Tibial nerve (tissue), 4 donors: ENCODE measurements around the gene COL4A1. TPM values are rescaled to one million over a fixed set of nuclear protein-coding genes. Genes with fewer than 3 reads are reported as not detected.

ENCODE experiments used
- DNase-seq, 2 donors: peaks; one replicate each; pipeline ENCODE4 v3.0.0-alpha.2; 2019; ENCODE audit warnings: low spot score in 2 of 2
- H3K27ac ChIP-seq, 4 donors: fragments of 200-600 bp; sonication (generic) in 3 of 4; one replicate each; pipeline ENCODE4 v1.5.1; 2017 to 2019; ENCODE audit warnings: mild to moderate bottlenecking in 1 of 4
- H3K27me3 ChIP-seq, 2 donors: fragments of 200-600 bp; sonication (generic) in 1 of 2; one replicate each; pipeline versions ENCODE4 v1.5.1 to v1.6.0; 2017 to 2019
- H3K36me3 ChIP-seq, 3 donors: fragments of 200-600 bp; sonication (generic); one replicate each; pipeline ENCODE4 v1.5.1; 2018 to 2019
- H3K4me1 ChIP-seq, 4 donors: fragments of 200-600 bp; sonication (generic) in 3 of 4; one replicate each; pipeline ENCODE4 v1.5.1; 2017 to 2019
- H3K4me3 ChIP-seq, 4 donors: fragments of 200-600 bp; sonication (generic) in 3 of 4; one replicate each; pipeline ENCODE4 v1.5.1; 2017 to 2019; ENCODE audit warnings: mild to moderate bottlenecking in 1 of 4, moderate library complexity in 1 of 4
- H3K9me3 ChIP-seq, 4 donors: fragments of 200-600 bp; sonication (generic) in 3 of 4; one replicate each; pipeline ENCODE4 v1.5.1; 2017 to 2019
- EP300 ChIP-seq, 2 donors: sonication (generic); formaldehyde crosslinking; IDR thresholded peaks; one replicate each; pipeline ENCODE4 v1.6.1; 2017; ENCODE audit warnings: antibody characterized with exemption in 2 of 2, mild to moderate bottlenecking in 1 of 2
- POLR2A ChIP-seq, 2 donors: fragments of 450-650 bp; IDR thresholded peaks; one replicate each; pipeline ENCODE4 v1.6.1; 2017; ENCODE audit warnings: antibody characterized with exemption in 2 of 2, mild to moderate bottlenecking in 2 of 2, moderate library complexity in 2 of 2
- WGBS, 2 donors: methylation state at CpG; one replicate each; pipeline ENCODE4 v1.1.5; 2018; 5-methylcytosine and 5-hydroxymethylcytosine counted together
- total RNA-seq, 4 donors: library from RNA; depleted of rRNA; stranded (reverse); fragments of >200 nt; gene quantifications; one replicate each; pipeline ENCODE4 v1.1.0, GENCODE V29; 2016
- TF ChIP-seq, protein P1 (sequence below), 5 experiments: fragments of 200-600 bp in 3 of 5; fragments of 450-650 bp in 2 of 5; sonication (generic) in 3 of 5; IDR thresholded peaks; one replicate each; pipeline ENCODE4 v1.5.1; 2016 to 2019; ENCODE audit warnings: antibody characterized with exemption in 5 of 5, mild to moderate bottlenecking in 3 of 5, moderate library complexity in 2 of 5

COL4A1 gene
- total RNA-seq, 4 donors from 2014 or later: 385 to 583 (median 526) TPM

GRCh38 chr13:110262508-110263291 lies 44.3 kb downstream of the COL4A1 start:
- Histone ChIP-seq H3K9me3 (no peaks in the 10 kb centered on the region), H3K36me3 (no peaks in the 10 kb centered on the region), H3K27me3 (no peaks in the 10 kb centered on the region), H3K27ac (peak overlapping the region; percentile 1 to 78 (median 50)), H3K4me3 (no peak overlapping the region), H3K4me1 (peaks cover 0 to 91% (median 53%) of the 10 kb centered on the region in 4 donors)
- WGBS, 2 donors: 22 to 32% methylated on average over 11 of the region's 11 CpGs
- no peak for DNase-seq
- TF ChIP-seq EP300 (IDR thresholded peaks at IDR 0.05): peak in 1 of 2 donors; percentile 10
- TF ChIP-seq POLR2A (IDR thresholded peaks at IDR 0.05): no peak
- TF ChIP-seq, protein P1, sequence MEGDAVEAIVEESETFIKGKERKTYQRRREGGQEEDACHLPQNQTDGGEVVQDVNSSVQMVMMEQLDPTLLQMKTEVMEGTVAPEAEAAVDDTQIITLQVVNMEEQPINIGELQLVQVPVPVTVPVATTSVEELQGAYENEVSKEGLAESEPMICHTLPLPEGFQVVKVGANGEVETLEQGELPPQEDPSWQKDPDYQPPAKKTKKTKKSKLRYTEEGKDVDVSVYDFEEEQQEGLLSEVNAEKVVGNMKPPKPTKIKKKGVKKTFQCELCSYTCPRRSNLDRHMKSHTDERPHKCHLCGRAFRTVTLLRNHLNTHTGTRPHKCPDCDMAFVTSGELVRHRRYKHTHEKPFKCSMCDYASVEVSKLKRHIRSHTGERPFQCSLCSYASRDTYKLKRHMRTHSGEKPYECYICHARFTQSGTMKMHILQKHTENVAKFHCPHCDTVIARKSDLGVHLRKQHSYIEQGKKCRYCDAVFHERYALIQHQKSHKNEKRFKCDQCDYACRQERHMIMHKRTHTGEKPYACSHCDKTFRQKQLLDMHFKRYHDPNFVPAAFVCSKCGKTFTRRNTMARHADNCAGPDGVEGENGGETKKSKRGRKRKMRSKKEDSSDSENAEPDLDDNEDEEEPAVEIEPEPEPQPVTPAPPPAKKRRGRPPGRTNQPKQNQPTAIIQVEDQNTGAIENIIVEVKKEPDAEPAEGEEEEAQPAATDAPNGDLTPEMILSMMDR (IDR thresholded peaks at IDR 0.05): no peak

- Histone ChIP-seq H3K4me1 (peaks cover 0 to 90% (median 52%) of the 10 kb centered on the region in 4 donors), H3K36me3 (no peaks in the 10 kb centered on the region), H3K4me3 (no peak overlapping the region), H3K27ac (peak overlapping the region; percentile 1 to 78 (median 50)), H3K9me3 (no peaks in the 10 kb centered on the region), H3K27me3 (no peaks in the 10 kb centered on the region)
- TF ChIP-seq, protein P1 (IDR thresholded peaks at IDR 0.05): no peak
- no peak for TF ChIP-seq EP300 (IDR thresholded peaks at IDR 0.05)
- no peak for TF ChIP-seq POLR2A (IDR thresholded peaks at IDR 0.05)
- 38 to 63% methylated on average over 11 of the region's 11 CpGs for WGBS, 2 donors
- DNase-seq: no peak
Observed at GRCh38 chr13:110262082-110262436, 44.9 kb downstream of the COL4A1 start.

DNA sequence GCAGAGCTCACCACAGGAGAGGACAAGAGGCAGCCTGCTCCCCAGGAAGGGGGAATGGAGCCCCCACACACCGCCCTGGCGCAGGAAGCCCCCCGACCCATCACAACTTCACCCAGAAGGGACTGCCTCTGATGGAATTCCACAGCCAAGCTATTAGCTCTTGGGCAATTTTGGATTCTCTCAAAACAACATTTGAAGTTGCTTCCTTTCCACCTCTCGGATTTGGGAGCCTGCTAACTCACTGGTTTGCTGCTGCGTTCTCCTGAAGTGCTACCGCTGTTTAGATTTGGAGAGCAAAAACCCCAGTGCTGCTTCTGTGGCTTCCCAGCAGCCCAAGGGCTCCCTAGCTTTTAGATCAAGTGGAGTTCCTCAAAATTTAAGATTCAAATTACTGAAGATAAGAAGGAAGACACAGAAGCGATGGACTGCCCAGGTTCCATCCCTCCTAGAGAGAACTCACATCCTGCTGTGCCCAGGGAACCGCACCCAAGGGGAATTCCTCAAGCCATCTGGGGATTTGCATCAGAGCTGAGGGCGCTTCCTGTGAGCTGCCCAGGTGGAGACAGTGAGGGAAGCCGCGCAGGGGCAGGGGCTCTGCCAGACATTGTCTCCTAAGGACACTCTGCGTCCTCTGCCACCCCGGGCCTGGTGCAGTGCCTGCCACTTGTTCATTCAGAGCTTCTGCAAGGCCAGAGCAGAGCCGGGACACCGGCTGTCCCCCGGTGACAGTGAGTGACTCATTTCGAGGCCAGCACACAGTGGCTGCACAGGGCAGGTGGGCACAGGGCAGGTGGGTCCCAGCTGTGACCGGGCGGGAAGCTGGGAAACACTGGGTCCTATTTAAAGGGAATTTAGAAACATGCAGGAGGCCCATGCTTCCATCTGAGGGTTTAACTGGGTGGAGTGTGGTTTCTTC lies 45.5 kb downstream of the COL4A1 start:
- H3K36me3 ChIP-seq: no peaks in the 10 kb centered on the region
- WGBS, 2 donors: 59 to 76% methylated on average over 16 to 19 of the region's 19 CpGs
- TF ChIP-seq POLR2A (IDR thresholded peaks at IDR 0.05) (no peak), EP300 (IDR thresholded peaks at IDR 0.05) (no peak)
- TF ChIP-seq, protein P1 (IDR thresholded peaks at IDR 0.05): no peak
- no peak for DNase-seq
- peak overlapping the region in 3 of 4 donors; percentile 31 to 78 (median 70) for H3K27ac ChIP-seq
- H3K9me3 ChIP-seq: no peaks in the 10 kb centered on the region
- H3K4me3 ChIP-seq: no peak overlapping the region
- H3K27me3 ChIP-seq: no peaks in the 10 kb centered on the region
- peaks cover 0 to 90% (median 51%) of the 10 kb centered on the region in 4 donors for H3K4me1 ChIP-seq

DNA sequence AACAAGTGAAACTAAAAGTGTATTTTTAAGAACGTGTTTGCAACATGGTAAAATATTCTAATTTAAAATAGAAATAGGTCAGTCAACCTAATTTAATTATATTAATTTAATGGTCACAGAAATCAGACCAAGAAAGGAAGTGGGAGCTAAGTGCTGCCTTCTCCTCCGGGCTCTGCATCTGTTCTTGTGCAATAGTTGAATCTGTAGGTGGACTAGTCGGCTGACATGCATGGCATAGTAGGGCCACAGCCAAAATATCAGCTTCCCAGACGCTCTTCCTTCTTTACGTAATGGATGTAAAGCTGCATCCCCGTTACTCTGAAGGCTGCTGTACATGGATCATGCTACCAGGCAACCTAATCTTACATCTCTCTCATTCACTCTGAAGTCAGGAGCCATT lies 47.3 kb downstream of the COL4A1 start:
- Histone ChIP-seq H3K27ac (peak overlapping the region in 2 of 4 donors; percentile 41 to 61), H3K4me1 (peaks cover 0 to 86% (median 46%) of the 10 kb centered on the region in 4 donors), H3K36me3 (no peaks in the 10 kb centered on the region), H3K9me3 (no peaks in the 10 kb centered on the region), H3K4me3 (no peak overlapping the region), H3K27me3 (no peaks in the 10 kb centered on the region)
- 68 to 72% methylated on average over 6 of the region's 6 CpGs for WGBS, 2 donors
- TF ChIP-seq, protein P1 (IDR thresholded peaks at IDR 0.05): no peak
- TF ChIP-seq EP300 (IDR thresholded peaks at IDR 0.05) (no peak), POLR2A (IDR thresholded peaks at IDR 0.05) (no peak)
- no peak for DNase-seq
